ENCODE data around the gene DHPS.
"Not testable (repeated sequence)": the region's sequence is repeated elsewhere in the genome, so short reads cannot be mapped to it uniquely, and the experiment has no call there.

DHPS gene

DNA sequence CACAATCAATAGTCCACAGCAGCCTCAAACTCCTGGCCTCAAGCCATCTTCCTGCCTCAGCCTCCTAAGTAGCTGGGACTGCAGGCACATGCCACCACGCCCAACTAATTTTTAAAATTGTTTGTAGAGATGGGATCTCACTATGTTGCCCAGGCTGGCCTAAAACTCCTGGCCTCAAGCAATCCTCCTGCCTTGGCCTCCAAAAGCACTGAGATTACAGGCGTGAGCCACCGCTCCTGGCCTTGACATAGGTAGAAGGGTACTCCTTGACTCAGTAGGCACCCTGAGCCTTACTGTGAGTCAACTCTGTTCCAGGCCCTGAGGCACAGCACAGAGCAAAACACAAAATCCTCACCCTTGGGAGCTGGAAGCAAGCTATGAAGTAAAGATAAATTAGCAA lies 34.2 kb upstream of the DHPS start:
- no peak overlapping the region for H3K4me3 Mint-ChIP-seq
- peaks cover 14% of the 10 kb centered on the region for H3K36me3 Mint-ChIP-seq
- no peaks in the 10 kb centered on the region for H3K27me3 Mint-ChIP-seq
- no peaks in the 10 kb centered on the region for H3K9me3 Mint-ChIP-seq
- ATAC-seq (ENCODE audit: low read depth) (no peak), DNase-seq (ENCODE audit: low spot score in 2 of 2) (no peak)
- no peak overlapping the region for H3K27ac Mint-ChIP-seq
- H3K4me1 Mint-ChIP-seq: peaks cover 17% of the 10 kb centered on the region

DNA sequence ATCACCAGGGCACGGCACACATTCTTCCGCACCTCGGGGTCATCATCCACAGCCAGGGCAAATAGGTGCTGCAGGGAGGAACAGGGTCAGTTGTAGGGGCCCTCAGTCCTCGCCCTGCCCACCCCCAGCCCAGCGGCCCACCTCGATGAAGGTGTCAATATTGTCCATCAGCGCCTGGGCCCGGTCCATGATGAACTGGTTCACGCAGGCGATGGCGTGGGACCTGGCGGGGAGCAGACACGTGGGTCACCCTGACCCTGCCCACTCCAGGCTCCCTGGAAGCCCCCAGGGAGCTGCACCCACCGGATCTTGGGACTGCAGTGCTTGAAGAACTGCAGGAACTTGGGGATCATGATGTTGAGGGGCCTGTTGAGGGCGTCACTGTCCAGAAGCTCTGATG lies 33.4 kb upstream of the DHPS start:
- peaks cover 17% of the 10 kb centered on the region for H3K36me3 Mint-ChIP-seq
- ATAC-seq (ENCODE audit: low read depth) (no peak), DNase-seq (ENCODE audit: low spot score in 2 of 2) (no peak)
- H3K9me3 Mint-ChIP-seq: no peaks in the 10 kb centered on the region
- H3K27ac Mint-ChIP-seq: no peak overlapping the region
- no peak overlapping the region for H3K4me3 Mint-ChIP-seq
- H3K4me1 Mint-ChIP-seq: peaks cover 14% of the 10 kb centered on the region
- H3K27me3 Mint-ChIP-seq: no peaks in the 10 kb centered on the region

DNA sequence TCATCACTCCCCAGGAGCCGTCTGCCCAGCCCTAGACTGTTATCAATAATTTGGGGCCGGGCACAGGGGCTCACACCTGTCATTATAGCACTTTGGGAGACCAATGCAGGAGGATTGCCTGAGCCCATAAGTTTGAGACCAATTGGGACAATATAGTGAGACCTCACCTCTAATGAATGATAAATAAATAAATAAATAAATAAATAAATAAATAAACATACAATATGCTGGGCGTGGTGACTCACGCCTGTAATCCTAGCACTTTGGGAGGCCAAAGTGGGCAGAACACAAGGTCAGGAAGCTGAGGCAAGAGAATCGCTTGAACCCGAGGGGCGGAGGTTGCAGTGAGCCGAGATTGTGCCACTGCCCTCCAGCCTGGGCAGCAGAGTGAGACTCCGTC lies 31.6 kb upstream of the DHPS start:
- not testable (repeated sequence) for H3K4me3 Mint-ChIP-seq; ATAC-seq (ENCODE audit: low read depth); H3K27ac Mint-ChIP-seq; H3K4me1 Mint-ChIP-seq; H3K27me3 Mint-ChIP-seq; DNase-seq (ENCODE audit: low spot score in 2 of 2); H3K9me3 Mint-ChIP-seq
- peaks cover 14% of the 10 kb centered on the region for H3K36me3 Mint-ChIP-seq

DNA sequence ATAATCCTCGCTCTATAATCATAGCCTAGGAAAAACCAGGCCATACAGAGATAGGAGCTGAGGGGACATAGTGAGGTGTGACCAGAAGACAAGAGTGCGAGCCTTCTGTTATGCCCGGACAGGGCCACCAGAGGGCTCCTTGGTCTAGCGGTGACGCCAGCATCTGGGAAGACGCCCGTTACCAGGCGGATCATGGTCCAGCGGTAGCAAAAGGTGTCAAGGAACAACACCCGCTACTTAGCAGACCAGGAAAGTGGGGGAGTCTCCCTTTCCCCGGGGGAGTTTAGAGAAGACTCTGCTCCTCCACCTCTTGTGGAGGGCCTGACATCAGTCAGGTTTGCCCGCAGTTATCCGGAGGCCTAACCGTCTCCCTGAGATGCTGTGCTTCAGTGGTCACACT lies 30.4 kb upstream of the DHPS start:
- DNase-seq (ENCODE audit: low spot score in 2 of 2): not testable (repeated sequence)

DNA sequence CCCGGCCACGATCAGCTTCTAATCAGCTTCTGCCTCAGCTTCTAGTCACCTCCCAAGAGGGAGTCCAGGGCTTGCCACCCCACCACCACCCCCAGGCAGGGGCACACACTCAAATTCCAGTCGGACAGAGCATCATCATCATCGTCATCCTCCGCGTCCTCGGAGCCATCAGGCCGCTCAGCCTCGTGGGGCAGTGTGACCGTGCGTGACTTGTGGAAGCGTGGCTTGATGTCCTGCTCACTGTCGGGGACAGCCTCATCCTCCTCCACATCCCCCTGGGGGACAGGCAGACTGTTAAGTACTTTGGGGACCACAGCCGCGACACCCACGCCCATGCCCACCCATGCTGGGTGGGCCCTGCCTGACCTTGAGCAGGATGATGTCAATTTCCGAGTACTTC lies 29.5 kb upstream of the DHPS start:
- peaks cover 15% of the 10 kb centered on the region for H3K36me3 Mint-ChIP-seq
- no peak overlapping the region for H3K4me3 Mint-ChIP-seq
- no peak for ATAC-seq (ENCODE audit: low read depth)
- no peak for DNase-seq (ENCODE audit: low spot score in 2 of 2)
- H3K4me1 Mint-ChIP-seq: peaks cover 2% of the 10 kb centered on the region
- H3K27ac Mint-ChIP-seq: no peak overlapping the region
- H3K9me3 Mint-ChIP-seq: no peaks in the 10 kb centered on the region
- H3K27me3 Mint-ChIP-seq: no peaks in the 10 kb centered on the region

More for the DNA sequence above, 30.4 kb upstream of the DHPS start:
- H3K4me3 Mint-ChIP-seq; H3K4me1 Mint-ChIP-seq; H3K9me3 Mint-ChIP-seq; ATAC-seq (ENCODE audit: low read depth); H3K27me3 Mint-ChIP-seq; H3K27ac Mint-ChIP-seq: not testable (repeated sequence)
- H3K36me3 Mint-ChIP-seq: peaks cover 14% of the 10 kb centered on the region

DNA sequence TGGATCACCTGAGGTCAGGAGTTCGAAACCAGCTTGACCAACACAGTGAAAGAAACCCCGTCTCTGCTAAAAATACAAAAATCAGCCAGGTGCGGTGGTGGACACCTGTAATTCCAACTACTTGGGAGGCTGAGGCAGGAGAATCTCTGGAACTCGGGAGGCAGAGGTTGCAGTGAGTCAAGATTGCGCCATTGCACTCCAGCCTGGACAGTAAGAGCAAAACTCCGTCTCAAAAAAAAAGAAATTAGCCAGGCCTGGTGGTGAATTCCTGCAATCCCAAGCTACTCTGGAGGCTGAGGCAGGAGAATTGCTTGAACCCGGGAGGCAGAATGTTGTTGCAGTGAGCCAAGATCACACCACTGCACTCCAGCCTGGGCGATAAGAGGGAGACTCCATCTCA lies 27.0 kb upstream of the DHPS start:
- Mint-ChIP-seq H3K9me3 (no peaks in the 10 kb centered on the region), H3K27ac (no peak overlapping the region), H3K4me3 (no peak overlapping the region), H3K4me1 (peaks cover 2% of the 10 kb centered on the region), H3K27me3 (no peaks in the 10 kb centered on the region), H3K36me3 (peaks cover 21% of the 10 kb centered on the region)
- DNase-seq (ENCODE audit: low spot score in 2 of 2): no peak
- no peak for ATAC-seq (ENCODE audit: low read depth)

DNA sequence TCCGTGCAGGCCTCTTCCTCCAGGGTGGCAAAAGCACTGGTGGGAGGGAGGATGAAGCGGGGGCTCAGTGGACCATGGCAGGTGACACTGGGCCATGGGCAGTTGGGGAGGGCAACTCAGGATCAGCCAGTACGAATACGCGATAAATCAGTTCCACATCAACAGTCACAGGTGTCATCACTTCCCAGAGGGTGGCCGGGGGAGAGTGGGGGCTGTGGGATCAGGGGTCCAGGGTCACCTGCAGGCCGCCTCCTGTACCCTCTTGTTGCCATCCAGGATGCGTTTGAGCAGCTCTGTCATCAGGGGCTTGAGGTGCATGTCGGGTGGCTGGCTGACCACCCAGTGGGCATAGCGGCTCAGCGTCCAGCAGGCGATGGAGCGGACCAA lies 24.6 kb upstream of the DHPS start:
- Mint-ChIP-seq H3K9me3 (no peaks in the 10 kb centered on the region), H3K27ac (no peak overlapping the region), H3K27me3 (no peaks in the 10 kb centered on the region), H3K4me3 (no peak overlapping the region), H3K4me1 (no peaks in the 10 kb centered on the region), H3K36me3 (peaks cover 24% of the 10 kb centered on the region)
- DNase-seq (ENCODE audit: low spot score in 2 of 2) (no peak), ATAC-seq (ENCODE audit: low read depth) (no peak)

DNA sequence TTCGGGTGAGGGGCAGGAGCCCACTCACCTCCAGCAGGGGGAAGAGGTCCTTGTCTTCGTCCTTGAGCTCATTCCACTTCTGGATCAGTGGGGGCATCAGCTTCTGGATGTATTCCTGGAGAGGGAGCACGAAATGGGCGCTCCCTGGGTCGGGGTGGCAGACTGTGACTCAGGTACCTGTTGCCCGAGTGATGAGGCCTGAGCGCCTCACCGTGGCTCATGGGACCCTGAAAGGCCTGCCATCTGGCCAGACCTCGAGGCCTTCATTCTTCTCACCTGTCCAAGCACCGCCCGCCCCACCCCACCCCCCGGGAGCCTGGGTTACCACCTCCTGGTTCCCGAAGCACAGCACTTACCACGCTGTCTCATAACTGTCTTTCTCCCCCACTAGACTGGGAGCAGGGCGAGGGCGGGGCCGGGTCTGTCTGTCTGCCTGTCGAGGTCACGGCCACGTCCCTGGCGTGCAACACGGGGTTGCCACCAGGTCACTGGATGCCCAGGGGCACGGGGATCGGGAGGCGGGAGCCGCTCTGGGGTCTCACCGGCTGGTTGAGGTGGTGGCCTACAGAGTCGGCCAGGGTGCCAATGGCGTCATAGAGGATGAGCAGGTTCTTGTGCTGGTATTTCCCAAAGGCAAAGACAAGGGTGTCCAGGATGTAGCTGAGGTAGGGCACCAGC lies 24.1 kb upstream of the DHPS start:
- no peaks in the 10 kb centered on the region for H3K4me1 Mint-ChIP-seq
- H3K36me3 Mint-ChIP-seq: peaks cover 25% of the 10 kb centered on the region

DNA sequence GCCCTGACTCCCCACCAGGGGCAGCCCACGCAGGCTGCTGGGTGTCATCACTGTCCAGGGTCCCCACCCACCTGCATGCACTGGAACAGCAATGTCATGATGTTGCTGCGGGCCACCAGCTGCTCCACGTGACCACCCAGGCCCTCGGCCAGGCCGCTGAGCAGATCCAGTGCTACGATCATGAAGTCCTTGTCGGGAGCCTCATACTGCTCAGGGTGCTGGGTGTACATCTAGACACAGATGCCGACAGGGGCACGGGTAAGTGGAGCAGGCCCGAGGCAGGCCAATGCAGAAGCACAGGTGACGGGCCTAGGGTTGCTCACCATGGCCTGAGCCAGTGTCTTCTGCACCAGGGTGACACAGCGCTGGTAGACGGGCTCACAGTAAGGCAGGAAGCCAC lies 23.5 kb upstream of the DHPS start:
- H3K27me3 Mint-ChIP-seq: no peaks in the 10 kb centered on the region
- peaks cover 23% of the 10 kb centered on the region for H3K36me3 Mint-ChIP-seq
- no peaks in the 10 kb centered on the region for H3K9me3 Mint-ChIP-seq
- H3K27ac Mint-ChIP-seq: no peak overlapping the region
- no peak overlapping the region for H3K4me3 Mint-ChIP-seq
- ATAC-seq (ENCODE audit: low read depth) (no peak), DNase-seq (ENCODE audit: low spot score in 2 of 2) (no peak)
- H3K4me1 Mint-ChIP-seq: no peaks in the 10 kb centered on the region

More for the DNA sequence above, 24.1 kb upstream of the DHPS start:
- no peak for DNase-seq (ENCODE audit: low spot score in 2 of 2)
- no peak for ATAC-seq (ENCODE audit: low read depth)
- H3K27ac Mint-ChIP-seq: no peak overlapping the region
- no peaks in the 10 kb centered on the region for H3K9me3 Mint-ChIP-seq
- no peaks in the 10 kb centered on the region for H3K27me3 Mint-ChIP-seq
- no peak overlapping the region for H3K4me3 Mint-ChIP-seq

DNA sequence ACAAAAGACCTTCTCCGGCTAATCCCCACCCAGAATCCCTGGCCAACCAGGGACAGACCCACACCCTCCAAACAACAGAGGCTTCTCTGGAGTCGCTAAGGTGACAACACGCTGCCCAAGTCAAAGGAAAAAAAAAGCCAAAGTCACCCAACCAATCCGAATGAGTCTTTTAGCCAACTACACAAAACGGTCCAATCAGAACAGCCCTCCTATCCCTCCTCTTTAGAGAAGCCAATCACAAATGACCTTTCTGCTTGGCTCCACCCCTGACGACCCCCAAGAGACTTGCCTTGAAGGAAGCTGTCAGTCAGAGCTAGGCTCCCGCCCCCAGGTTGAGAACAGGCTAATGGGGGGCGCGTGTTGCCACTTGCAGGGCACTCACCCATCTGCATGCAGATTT lies 21.4 kb upstream of the DHPS start:
- ATAC-seq (ENCODE audit: low read depth) (no peak), DNase-seq (ENCODE audit: low spot score in 2 of 2) (no peak)
- H3K4me1 Mint-ChIP-seq: no peaks in the 10 kb centered on the region
- H3K4me3 Mint-ChIP-seq: no peak overlapping the region
- H3K36me3 Mint-ChIP-seq: peaks cover 23% of the 10 kb centered on the region
- H3K27me3 Mint-ChIP-seq: no peaks in the 10 kb centered on the region
- H3K9me3 Mint-ChIP-seq: no peaks in the 10 kb centered on the region
- H3K27ac Mint-ChIP-seq: no peak overlapping the region

DNA sequence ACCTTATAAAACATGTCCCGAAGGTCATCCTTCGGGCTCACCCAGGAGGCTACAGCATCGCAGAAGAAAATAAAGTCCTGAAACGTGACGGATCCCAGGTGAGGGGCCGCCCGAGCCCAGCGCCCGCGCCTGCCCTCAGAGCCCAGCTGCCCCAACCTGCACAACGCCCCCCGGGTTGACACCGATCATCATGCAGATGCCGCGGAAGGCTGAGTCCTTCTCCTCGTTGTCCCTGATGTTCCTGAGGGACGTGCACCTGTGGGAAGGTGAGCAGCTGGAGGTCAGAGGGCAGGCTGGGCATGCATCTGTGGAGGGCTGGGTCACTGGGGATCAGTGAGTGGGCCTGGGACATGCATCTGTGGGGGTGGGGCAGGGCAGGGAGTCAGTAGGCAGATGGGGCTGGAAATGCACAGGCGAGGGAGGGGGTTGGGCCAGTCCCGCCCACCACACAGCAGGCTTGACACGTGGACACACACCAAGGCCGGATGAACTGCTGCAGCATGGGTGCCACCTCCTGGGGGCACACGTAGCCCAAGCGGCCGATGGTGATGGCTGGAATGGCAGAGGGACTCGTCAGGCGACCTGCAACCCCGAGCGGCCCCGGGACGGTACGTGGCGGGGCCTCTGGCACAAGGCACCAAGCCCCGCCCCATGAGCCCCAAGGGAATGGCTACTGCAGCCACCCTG lies 20.1 kb upstream of the DHPS start:
- no peak for DNase-seq (ENCODE audit: low spot score in 2 of 2)

DNA sequence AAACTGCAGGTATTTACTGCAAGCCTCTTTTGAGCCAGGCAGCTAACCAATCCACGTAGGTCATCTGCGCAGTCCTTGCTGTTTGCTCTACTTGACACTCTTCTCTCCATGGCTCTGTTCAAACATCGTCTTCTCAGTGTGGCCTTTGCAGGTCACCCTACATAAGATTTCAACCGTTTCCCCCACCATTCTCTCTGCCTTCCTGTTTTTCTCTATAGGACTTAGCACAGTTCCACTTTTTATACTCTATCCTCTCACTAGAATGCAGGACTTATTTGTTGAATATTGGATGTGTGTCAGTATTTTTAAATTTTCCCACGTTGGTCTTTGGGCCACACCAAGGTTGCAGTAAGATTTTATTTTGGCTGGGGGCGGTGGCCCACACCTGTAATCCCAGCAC lies 16.5 kb upstream of the DHPS start:
- DNase-seq (ENCODE audit: low spot score in 2 of 2): no peak

More for the DNA sequence above, 20.1 kb upstream of the DHPS start:
- H3K9me3 Mint-ChIP-seq: no peaks in the 10 kb centered on the region
- no peak overlapping the region for H3K27ac Mint-ChIP-seq
- ATAC-seq (ENCODE audit: low read depth): no peak
- H3K36me3 Mint-ChIP-seq: peaks cover 23% of the 10 kb centered on the region
- no peak overlapping the region for H3K4me3 Mint-ChIP-seq
- no peaks in the 10 kb centered on the region for H3K27me3 Mint-ChIP-seq
- peaks cover 1% of the 10 kb centered on the region for H3K4me1 Mint-ChIP-seq

DNA sequence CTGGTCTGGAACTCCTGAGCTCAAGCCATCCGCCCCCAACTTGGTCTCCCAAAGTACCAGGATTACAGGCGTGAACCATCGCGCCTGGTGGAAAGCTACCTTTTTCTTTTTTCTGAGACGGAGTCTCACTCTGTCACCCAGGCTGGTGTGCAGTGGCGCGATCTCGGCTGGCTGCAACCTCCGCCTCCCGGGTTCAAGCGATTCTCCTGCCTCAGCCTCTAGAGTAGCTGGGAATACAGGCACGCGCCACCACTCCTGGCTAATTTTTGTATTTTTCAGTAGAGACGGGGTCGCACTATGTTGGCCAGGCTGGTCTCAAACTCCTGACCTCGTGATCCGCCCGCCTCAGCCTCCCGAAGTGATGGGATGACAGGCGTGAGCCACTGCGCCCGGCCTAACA lies 15.7 kb upstream of the DHPS start:
- H3K4me1 Mint-ChIP-seq; H3K27ac Mint-ChIP-seq; H3K36me3 Mint-ChIP-seq; H3K9me3 Mint-ChIP-seq; ATAC-seq (ENCODE audit: low read depth); DNase-seq (ENCODE audit: low spot score in 2 of 2); H3K27me3 Mint-ChIP-seq: not testable (repeated sequence)
- peak overlapping the region; percentile 32 for H3K4me3 Mint-ChIP-seq

More for the DNA sequence above, 16.5 kb upstream of the DHPS start:
- Mint-ChIP-seq H3K27ac (peak overlapping the region; percentile 28), H3K27me3 (no peaks in the 10 kb centered on the region), H3K4me1 (peaks cover 3% of the 10 kb centered on the region), H3K4me3 (peak overlapping the region; percentile 58), H3K9me3 (no peaks in the 10 kb centered on the region), H3K36me3 (peaks cover 8% of the 10 kb centered on the region)
- no peak for ATAC-seq (ENCODE audit: low read depth)

DNA sequence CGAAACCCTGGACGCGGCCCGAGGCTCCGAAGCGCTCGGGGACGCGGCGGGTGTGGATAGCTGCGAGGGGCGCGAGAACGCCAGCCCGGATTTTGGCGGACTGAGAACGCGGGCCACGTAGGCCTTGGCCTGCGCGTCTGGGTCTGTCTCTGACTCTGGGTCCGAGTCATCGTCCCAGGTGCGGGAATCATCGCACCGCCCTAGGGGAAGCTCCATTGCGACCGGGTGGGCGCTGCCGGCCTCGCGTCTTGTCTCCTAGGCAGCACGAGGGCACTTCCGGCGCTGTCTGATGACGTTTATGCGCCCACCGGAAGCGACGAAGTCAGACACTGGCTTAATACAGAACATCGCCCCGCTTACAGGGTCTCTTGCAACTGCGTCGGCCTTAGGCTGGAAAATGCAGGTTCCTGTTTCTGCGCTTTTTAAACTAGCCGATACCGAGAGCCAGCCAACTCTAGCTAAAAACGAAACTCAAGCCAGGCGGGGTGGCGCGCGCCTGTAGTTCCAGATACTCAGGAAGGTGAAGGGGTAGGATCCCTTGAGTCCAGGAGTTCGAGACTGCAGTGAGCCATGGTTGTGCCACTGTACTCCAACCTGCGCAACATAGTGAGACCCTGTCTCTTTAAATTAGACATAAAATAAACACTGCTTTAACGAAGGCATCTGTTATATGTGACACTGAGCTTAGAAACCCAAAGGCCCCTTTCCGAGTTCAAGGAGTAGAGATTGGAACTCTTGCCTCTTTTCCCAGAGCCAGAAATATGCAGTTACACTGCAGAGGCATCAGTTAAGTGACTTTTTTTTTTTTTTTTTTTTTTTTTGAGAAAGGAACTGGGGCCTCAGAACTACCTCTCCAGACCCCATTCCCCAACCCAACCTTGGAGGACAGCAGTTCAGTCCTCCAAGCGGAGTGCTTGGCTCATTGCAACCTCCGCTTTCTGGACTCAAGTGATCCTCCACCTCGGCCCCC lies 15.0 kb upstream of the DHPS start, which contains the start of gene FBXW9:
Gene FBXW9, minus strand, starts transcription at position 266 of the 970 bp plus-strand sequence. Its CDS starts 50 bp downstream, at position 216.
- Mint-ChIP-seq H3K27me3 (no peaks in the 10 kb centered on the region), H3K9me3 (no peaks in the 10 kb centered on the region)
- ATAC-seq (ENCODE audit: low read depth): peak; percentile 91

More for the DNA sequence above, 15.0 kb upstream of the DHPS start, which contains the start of gene FBXW9:
- Mint-ChIP-seq H3K4me3 (peak within 1 kb of the TSS; percentile 91), H3K27ac (peak within 1 kb of the TSS; percentile 95), H3K4me1 (peaks cover 3% of the 10 kb centered on the region), H3K36me3 (peaks cover 5% of the 10 kb centered on the region)
- peak; percentile 97 to 99 for DNase-seq (ENCODE audit: low spot score in 2 of 2)

Measured in memory B cell (primary cell).